ENCODE results near the gene GPR84.

- TF ChIP-seq CTCF (IDR thresholded peaks at IDR 0.05) (no peak), EP300 (IDR thresholded peaks at IDR 0.05; ENCODE audit: low read depth) (no peak)
These were observed 5.9 kb downstream of the GPR84 start for GRCh38 chr12:54358191-54358944.

Measured in transverse colon (tissue), 3 donors.